Liver (tissue), 9 donors: ENCODE measurements around the gene MT3. TPM values are rescaled to one million over a fixed set of nuclear protein-coding genes. Genes with fewer than 3 reads are reported as not detected.

Source experiments
- DNase-seq: peaks from one replicate; pipeline ENCODE4 v3.0.0-alpha.2; 2017; ENCODE audit warnings: low spot score
- H3K27ac ChIP-seq, 2 donors: one replicate each; pipeline ENCODE4 v1.7.0; 2013; ENCODE audit warnings: inconsistent platforms in 2 of 2, low read length in 2 of 2, control low read depth in 1 of 2, low read depth in 1 of 2, mild to moderate bottlenecking in 1 of 2
- H3K27me3 ChIP-seq, 4 donors: one replicate each; pipeline versions ENCODE4 v1.6.1 to v1.7.0; 2013; ENCODE audit warnings: low read length in 3 of 4, inconsistent platforms in 1 of 4, mild to moderate bottlenecking in 1 of 4, moderate library complexity in 1 of 4; ENCODE audit not compliant: control insufficient read depth in 4 of 4, insufficient read depth in 4 of 4
- H3K36me3 ChIP-seq, 4 donors: one replicate each; pipeline versions ENCODE4 v1.6.1 to v1.7.0; 2013; ENCODE audit warnings: low read length in 3 of 4, mild to moderate bottlenecking in 3 of 4, low read depth in 1 of 4, moderate library complexity in 1 of 4; ENCODE audit not compliant: control insufficient read depth in 4 of 4, insufficient read depth in 3 of 4
- H3K4me1 ChIP-seq, 4 donors: one replicate each; pipeline versions ENCODE4 v1.6.1 to v1.7.0; 2013; ENCODE audit warnings: low read length in 3 of 4, mild to moderate bottlenecking in 3 of 4, moderate library complexity in 1 of 4; ENCODE audit not compliant: control insufficient read depth in 4 of 4, insufficient read depth in 4 of 4
- H3K4me3 ChIP-seq, 3 donors: one replicate each; pipeline versions ENCODE4 v1.6.1 to v1.7.0; 2013; ENCODE audit warnings: low read length in 3 of 3, control low read depth in 1 of 3, low read depth in 1 of 3, mild to moderate bottlenecking in 1 of 3
- H3K9ac ChIP-seq, 2 donors: one replicate each; pipeline ENCODE4 v1.7.0; 2013; ENCODE audit warnings: low read length in 2 of 2, mild to moderate bottlenecking in 2 of 2, moderate library complexity in 2 of 2, control low read depth in 1 of 2, low read depth in 1 of 2
- H3K9me3 ChIP-seq, 4 donors: one replicate each; pipeline versions ENCODE4 v1.6.1 to v1.7.0; 2013; ENCODE audit warnings: low read length in 3 of 4; ENCODE audit not compliant: control insufficient read depth in 4 of 4
- ATF3 ChIP-seq: IDR thresholded peaks from 2 replicates; pipeline ENCODE4 v1.6.1; 2016; ENCODE audit warnings: antibody characterized with exemption
- CTCF ChIP-seq: fragments of 150-350 bp; IDR thresholded peaks from 2 replicates; pipeline ENCODE4 v1.5.1; 2017; ENCODE audit warnings: improper control_type of control experiment, low read depth, low read length; ENCODE audit not compliant: missing input control
- EGR1 ChIP-seq, 2 donors: IDR thresholded peaks; 2 replicates each; pipeline ENCODE4 v1.6.1; 2016 to 2018; ENCODE audit warnings: antibody characterized with exemption in 2 of 2, low read depth in 2 of 2
- FOXA1 ChIP-seq: IDR thresholded peaks from 2 replicates; pipeline ENCODE4 v1.6.1; 2016; ENCODE audit warnings: antibody characterized with exemption
- FOXA2 ChIP-seq: IDR thresholded peaks from 2 replicates; pipeline ENCODE4 v1.6.1; 2016; ENCODE audit warnings: antibody characterized with exemption
- GABPA ChIP-seq, 2 donors: IDR thresholded peaks in 1 of 2; conservative IDR thresholded peaks in 1 of 2; 2 replicates each; pipeline ENCODE4 v1.6.1; 2016; ENCODE audit warnings: antibody characterized with exemption in 2 of 2, mild to moderate bottlenecking in 1 of 2, moderate library complexity in 1 of 2
- HNF4A ChIP-seq, 2 donors: conservative IDR thresholded peaks; 2 replicates each; pipeline ENCODE4 v1.6.1; 2016; ENCODE audit warnings: antibody characterized with exemption in 2 of 2, mild to moderate bottlenecking in 2 of 2
- HNF4G ChIP-seq: IDR thresholded peaks from 2 replicates; pipeline ENCODE4 v1.6.1; 2016; ENCODE audit warnings: antibody characterized with exemption
- JUND ChIP-seq, 2 donors: IDR thresholded peaks; 2 replicates each; pipeline ENCODE4 v1.6.1; 2016; ENCODE audit warnings: antibody characterized with exemption in 2 of 2
- MAX ChIP-seq: IDR thresholded peaks from 2 replicates; pipeline ENCODE4 v1.6.1; 2016; ENCODE audit warnings: antibody characterized with exemption
- NR2F2 ChIP-seq: IDR thresholded peaks from 2 replicates; pipeline ENCODE4 v1.6.1; 2016; ENCODE audit warnings: antibody characterized with exemption
- RAD21 ChIP-seq, 2 donors: IDR thresholded peaks; 2 replicates each; pipeline ENCODE4 v1.6.1; 2016; ENCODE audit warnings: antibody characterized with exemption in 2 of 2, mild to moderate bottlenecking in 2 of 2
- REST ChIP-seq: IDR thresholded peaks from 2 replicates; pipeline ENCODE4 v1.6.1; 2016; ENCODE audit warnings: antibody characterized with exemption, mild to moderate bottlenecking
- RXRA ChIP-seq, 2 donors: IDR thresholded peaks; 2 replicates each; pipeline ENCODE4 v1.6.1; 2017 to 2018; ENCODE audit warnings: antibody characterized with exemption in 2 of 2, mild to moderate bottlenecking in 1 of 2
- SP1 ChIP-seq: IDR thresholded peaks from 2 replicates; pipeline ENCODE4 v1.6.1; 2018; ENCODE audit warnings: antibody characterized with exemption, mild to moderate bottlenecking
- TAF1 ChIP-seq: conservative IDR thresholded peaks from 2 replicates; pipeline ENCODE4 v1.6.1; 2016; ENCODE audit warnings: antibody characterized with exemption, mild to moderate bottlenecking
- YY1 ChIP-seq: IDR thresholded peaks from 2 replicates; pipeline ENCODE4 v1.6.1; 2016; ENCODE audit warnings: antibody characterized with exemption, mild to moderate bottlenecking
- ZBTB33 ChIP-seq: IDR thresholded peaks from 2 replicates; pipeline ENCODE4 v1.6.1; 2016; ENCODE audit warnings: antibody characterized with exemption
- WGBS: extraction: QIAGEN DNeasy Blood & Tissue Kit; methylation state at CpG from one replicate; pipeline ENCODE4 v1.1.7; 2013; 5-methylcytosine and 5-hydroxymethylcytosine counted together
- polyA plus RNA-seq, 2 donors: library from polyadenylated mRNA; stranded (reverse) in 1 of 2; unstranded in 1 of 2; fragments of 200-250 nt in 1 of 2; fragments of >200 nt in 1 of 2; fragmentation: Nextera tagmentation in 1 of 2; extraction: Ambion mirVana in 1 of 2; gene quantifications; one replicate each; pipeline versions ENCODE4 v1.2.1 to v1.2.3, GENCODE V29; 2013 to 2015
- total RNA-seq, 2 donors: library from RNA; depleted of rRNA; stranded (reverse); fragments of >200 nt; gene quantifications; one replicate each; pipeline ENCODE4 v1.2.3, GENCODE V29; 2014
- donor health status: healthy.
- donor health status: healthy.
- donor health status: healthy.
- donor health status: healthy.
- donor health status: healthy.

The MT3 gene
- total and polyA plus RNA-seq, 4 donors, result not detected

- Histone ChIP-seq H3K36me3 (peaks cover 0 to under 1% (median 0%) of the 10 kb centered on the region in 4 donors), H3K27me3 (no peaks in the 10 kb centered on the region), H3K4me1 (peaks cover 2 to 24% (median 7%) of the 10 kb centered on the region in 4 donors), H3K4me3 (peak overlapping the region; percentile 34 to 93 (median 48)), H3K9ac (peak overlapping the region in 1 of 2 donors; percentile 24), H3K9me3 (no peaks in the 10 kb centered on the region), H3K27ac (peak overlapping the region; percentile 84 to 87)
- 22% methylated on average over 14 of the region's 14 CpGs for WGBS
- no peak for TF ChIP-seq REST
- no peak for TF ChIP-seq RXRA (IDR thresholded peaks at IDR 0.05)
- TF ChIP-seq TAF1, result no peak
- TF ChIP-seq MAX, result no peak
- no peak for TF ChIP-seq YY1
- TF ChIP-seq FOXA1, result no peak
- TF ChIP-seq ZBTB33, result no peak
- TF ChIP-seq HNF4A (conservative IDR thresholded peaks at IDR 0.05), result no peak
- TF ChIP-seq FOXA2, result no peak
- TF ChIP-seq RAD21 (IDR thresholded peaks at IDR 0.05), result no peak
- no peak for TF ChIP-seq SP1
- no peak for TF ChIP-seq HNF4G
- no peak for TF ChIP-seq ATF3
- no peak for TF ChIP-seq JUND (IDR thresholded peaks at IDR 0.05)
- no peak for TF ChIP-seq CTCF
- TF ChIP-seq EGR1 (IDR thresholded peaks at IDR 0.05; ENCODE audit: low read depth in 2 of 2), result no peak
- no peak for TF ChIP-seq NR2F2
- TF ChIP-seq GABPA (IDR thresholded peaks at IDR 0.05 in 1 of 2, conservative IDR thresholded peaks at IDR 0.05 in 1 of 2), result no peak
- no peak for DNase-seq
Measured at GRCh38 chr16:56631832-56632155, 42.5 kb downstream of the MT3 start.
